NCI-H2171 treated with DMSO at 0.1 percent for 48 hours (cell line): ENCODE measurements around the gene FAM8A1.
A peak's percentile ranks its signal among the peaks of the same experiment; 100 is the strongest.
"Not testable (repeated sequence)": the region's sequence is repeated elsewhere in the genome, so short reads cannot be mapped to it uniquely, and the experiment has no call there.

Source experiments
- DNase-seq: peaks from one replicate; lab custom pipeline; 2025; lab: John Stamatoyannopoulos, UW

Gene FAM8A1, protein sequence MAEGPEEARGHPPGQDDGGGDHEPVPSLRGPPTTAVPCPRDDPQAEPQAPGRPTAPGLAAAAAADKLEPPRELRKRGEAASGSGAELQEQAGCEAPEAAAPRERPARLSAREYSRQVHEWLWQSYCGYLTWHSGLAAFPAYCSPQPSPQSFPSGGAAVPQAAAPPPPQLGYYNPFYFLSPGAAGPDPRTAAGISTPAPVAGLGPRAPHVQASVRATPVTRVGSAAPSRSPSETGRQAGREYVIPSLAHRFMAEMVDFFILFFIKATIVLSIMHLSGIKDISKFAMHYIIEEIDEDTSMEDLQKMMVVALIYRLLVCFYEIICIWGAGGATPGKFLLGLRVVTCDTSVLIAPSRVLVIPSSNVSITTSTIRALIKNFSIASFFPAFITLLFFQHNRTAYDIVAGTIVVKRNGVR

DNA sequence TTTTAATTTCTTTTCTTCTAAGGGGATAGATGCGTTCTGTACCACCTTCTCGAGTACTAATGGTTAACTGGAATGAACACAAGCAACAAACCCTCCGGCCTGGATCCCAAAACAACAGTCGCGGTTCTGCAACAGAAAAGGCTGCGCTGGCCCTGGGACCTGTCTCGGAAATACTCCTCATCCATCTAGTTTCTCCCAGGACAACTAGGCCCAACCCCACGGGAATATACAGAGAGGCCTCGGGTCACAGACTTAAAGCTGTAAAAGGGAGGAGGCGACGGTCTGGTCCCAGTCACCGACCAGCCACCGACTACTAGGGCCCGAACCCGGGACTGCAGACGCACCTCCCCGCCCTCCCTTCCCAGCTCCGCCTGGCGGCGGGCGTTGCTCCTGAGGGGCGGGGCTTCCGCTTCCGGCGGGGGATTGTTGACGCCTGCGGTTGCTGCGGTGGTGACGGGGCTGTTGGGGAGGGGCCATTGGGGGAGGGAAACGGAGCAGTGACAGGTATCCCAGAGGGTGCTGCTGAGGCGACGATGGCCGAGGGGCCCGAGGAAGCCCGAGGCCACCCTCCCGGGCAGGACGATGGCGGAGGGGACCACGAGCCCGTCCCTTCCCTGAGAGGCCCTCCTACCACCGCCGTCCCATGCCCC is at the start of gene FAM8A1:
FAM8A1 (plus strand) TSS at position 426 of the 650 bp plus-strand sequence; CDS start at position 534, 108 bp downstream.
- DNase-seq: peak; percentile 91

GRCh38 chr6:17551383-17551958 is 48.6 kb upstream of the FAM8A1 start:
- DNase-seq: peak; percentile 13

- DNase-seq: no peak
These were observed 47.2 kb upstream of the FAM8A1 start for GRCh38 chr6:17552861-17553260.

DNA sequence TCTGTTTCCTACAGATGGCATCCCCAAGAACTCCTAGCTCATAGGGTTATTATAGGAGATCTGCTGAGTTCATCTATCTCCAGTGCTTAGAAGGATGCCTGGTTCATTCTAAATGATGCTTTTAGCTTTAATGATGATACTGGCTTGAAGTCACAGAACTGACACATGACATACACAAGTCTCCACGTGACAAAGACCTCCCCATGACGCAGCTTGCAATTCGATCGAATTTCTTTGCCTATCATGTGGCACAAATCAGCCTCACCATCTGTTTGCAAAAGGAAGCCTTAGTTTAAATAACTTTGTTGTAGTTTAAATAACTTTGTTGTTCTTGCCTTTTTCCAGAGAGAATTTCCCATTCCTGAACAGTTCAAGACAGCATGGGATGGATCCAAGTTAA is 44.1 kb upstream of the FAM8A1 start:
- peak; percentile 59 for DNase-seq

DNA sequence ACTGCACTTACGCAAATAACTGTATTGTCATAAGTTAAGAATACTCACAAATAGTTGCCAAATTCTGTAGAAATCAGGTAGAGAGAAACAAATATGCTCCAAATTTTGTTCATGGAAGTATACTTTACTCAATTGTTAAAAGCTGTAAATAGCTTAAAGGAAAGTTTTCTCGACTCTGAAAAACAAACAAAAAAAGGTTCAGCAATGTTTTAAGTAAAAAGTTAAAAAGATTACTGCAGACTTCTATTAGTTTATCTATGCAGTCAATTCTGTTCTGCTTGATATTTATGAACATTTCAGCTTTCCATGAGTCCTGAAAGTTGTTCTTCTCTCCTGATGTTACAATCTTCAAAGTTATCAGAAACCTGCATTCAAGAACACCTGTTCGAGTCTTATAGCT is 37.5 kb upstream of the FAM8A1 start:
- no peak for DNase-seq

DNA sequence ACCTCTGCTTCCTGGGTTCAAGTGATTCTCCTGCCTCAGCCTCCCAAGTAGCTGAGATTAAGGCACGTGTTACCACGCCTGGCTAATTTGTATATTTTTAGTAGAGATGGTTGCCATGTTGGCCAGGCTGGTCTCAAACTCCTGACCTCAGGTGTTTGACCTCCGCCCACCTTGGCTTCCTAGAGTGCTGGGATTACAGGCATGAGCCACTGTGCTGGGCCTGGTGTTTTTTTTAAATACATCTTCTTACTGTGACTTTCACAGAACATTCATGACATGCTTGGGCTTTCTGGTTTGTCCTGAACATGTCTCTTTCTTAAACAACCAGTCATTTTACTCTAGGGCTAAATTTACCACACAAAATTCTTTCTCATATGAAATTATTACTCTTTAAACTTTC is 34.7 kb upstream of the FAM8A1 start:
- DNase-seq: no peak

GRCh38 chr6:17574866-17575560 is 25.1 kb upstream of the FAM8A1 start:
- no peak for DNase-seq

DNA sequence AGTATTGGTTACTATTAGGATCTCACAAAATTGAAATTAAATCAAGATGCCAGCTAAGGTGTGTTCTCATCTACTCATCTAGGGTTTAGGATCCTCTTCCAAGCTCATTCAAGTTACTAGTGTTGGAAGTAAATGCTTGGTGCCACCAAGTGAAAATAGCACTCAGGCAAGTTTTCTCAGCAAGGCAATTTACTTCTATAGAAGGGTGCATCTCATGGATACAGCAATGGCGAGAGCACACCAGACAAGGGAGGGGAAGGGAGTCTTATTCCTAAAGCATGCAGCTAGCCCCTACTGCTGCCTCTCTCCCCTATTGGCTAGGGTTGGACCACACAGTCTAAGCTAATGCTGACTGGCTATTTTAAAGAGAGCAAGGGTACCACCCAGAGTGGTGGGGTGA is 23.0 kb upstream of the FAM8A1 start:
- DNase-seq: no peak

- DNase-seq: no peak
These were observed 19.5 kb upstream of the FAM8A1 start for GRCh38 chr6:17580518-17581048.

GRCh38 chr6:17581282-17581681 is 18.8 kb upstream of the FAM8A1 start:
- DNase-seq: not testable (repeated sequence)

DNA sequence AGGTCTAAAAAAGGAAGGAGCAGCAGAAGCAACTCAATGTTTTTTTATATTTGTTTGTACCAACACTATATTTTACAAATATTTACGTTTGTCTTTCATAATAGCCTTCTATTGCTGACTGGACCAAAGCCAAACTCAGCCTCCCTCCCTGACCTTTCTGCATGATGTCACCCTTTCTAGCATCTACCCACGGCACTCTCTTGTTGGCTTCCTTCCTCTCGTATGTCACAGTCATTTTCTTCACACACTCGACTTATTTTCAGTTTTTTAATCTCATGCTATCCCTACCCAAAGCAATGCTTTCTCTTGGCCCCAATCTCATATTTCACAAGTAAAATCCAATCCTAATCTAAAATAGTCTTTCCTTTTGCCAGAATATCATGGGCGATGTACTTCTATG is 16.3 kb upstream of the FAM8A1 start:
- no peak for DNase-seq

- DNase-seq: peak; percentile 87
These were observed 15.8 kb upstream of the FAM8A1 start for GRCh38 chr6:17584241-17584803.

DNA sequence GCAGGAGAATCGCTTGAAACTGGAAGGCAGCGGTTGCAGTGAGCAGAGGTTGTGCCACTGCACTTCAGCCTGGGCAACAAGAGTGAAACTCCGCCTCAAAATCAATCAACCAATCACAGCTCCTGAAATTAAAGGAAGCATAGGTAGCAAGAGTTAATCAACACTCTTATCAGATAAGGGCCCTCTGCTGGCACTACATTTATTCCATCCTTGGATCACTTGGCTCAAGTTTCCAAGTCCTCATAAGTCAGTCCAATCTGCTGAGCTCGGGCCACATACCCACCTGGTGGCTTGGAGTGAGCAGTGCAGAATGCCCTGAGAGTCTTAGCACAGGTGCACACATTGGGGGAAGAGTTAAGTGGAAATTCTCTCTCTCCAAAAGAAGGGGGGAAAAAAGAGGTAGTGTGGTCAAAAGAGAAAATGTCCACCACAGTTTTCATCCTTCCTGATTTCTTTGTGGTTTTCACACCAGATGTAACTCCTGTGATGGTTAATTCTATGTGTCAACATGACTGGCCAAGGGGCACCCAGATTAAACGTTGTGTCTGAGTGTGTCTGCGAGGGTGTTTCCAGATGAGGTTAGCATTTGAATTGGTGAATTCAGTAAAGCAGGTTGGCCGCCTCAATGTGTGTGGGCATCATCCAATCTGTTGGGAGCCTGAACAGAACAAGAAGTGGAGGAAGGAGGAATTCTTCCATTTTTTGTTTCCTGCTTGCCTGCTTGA is 14.2 kb upstream of the FAM8A1 start:
- DNase-seq: peak; percentile 32

DNA sequence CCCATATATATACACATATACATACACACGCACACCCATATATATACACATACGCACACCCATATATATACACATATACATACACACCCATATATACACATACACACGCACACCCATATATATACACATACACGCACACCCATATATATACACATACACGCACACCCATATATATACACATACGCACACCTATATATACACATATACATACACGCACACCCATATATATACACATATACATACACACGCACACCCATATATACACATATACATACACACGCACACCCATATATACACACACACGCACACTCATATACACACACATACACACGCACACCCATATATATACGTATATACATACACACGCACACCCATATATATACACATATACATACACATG is 13.5 kb upstream of the FAM8A1 start:
- not testable (repeated sequence) for DNase-seq

DNA sequence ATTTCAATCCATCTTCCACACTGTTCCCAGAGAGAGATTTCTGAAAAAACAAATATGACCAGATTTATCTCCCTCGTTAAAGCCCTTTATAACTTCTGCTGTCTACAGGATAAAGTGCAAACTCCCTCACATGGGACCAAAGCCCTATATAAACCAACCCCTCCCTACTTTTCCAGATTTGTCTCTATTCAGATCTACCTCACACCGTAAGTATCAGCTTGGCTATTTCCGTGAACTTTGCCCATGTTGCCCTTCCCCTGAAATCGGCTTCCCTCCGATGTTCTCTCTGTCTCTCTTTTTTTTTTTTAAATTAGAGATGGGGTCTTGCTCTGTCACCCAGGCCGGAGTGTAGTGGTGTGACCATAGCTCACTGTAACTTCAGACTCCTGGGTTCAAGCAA is 12.1 kb upstream of the FAM8A1 start:
- DNase-seq: no peak

DNA sequence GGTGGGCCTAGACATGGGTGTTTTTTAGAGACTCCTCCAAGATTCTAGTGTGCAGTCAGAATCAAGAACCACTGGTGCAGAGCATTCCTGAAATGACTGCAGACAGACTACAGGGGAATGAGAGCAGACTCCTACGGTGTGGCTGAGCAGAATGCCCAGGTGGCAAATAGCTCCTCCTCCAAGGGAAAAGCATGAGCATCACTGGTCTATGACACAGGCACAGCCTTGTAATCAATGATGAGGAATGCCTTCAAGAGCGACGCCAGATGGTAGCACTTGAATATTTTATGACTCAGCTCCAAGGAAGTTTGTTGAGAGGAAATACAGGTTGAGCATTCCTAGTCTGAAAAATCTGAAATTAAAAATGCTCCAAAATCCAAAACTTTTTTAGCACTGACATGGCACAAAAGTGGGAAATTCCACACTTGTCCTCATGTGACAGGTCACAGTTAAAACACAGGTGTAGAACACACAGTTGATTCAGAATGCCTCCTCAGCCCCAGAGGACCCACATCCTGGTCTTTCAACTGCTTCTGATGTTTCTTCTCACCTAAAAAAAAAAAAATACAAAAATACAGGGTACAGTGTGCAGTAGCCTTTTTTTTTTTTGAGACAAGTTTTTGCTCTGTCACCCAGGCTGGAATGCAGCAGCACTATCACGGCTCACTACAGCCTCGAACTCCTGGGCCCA is 10.6 kb upstream of the FAM8A1 start:
- peak; percentile 97 for DNase-seq

DNA sequence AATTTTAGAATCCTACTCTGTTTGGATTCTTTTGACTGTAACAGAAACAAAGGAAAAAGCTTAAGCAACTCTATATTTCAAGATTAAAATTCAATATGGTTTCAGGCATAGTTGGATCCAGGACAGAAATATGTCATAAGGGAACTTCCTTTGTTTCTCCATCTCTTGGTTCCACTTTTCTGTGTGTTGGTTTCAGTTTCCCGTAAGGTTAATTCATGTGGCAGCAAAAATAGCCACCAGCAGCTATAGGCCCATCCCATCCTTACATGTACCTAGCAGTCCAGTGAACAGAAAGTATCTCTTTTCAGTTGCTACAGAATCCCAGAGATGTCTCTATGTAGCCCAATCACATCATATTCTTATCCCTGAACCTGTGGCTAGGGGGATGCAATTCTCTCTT is 8.8 kb upstream of the FAM8A1 start:
- no peak for DNase-seq

GRCh38 chr6:17593246-17593645 is 6.9 kb upstream of the FAM8A1 start:
- no peak for DNase-seq

GRCh38 chr6:17596085-17596484 is 4.0 kb upstream of the FAM8A1 start:
- DNase-seq: no peak

- DNase-seq: peak; percentile 45
These were observed 654 bp downstream of the FAM8A1 start for GRCh38 chr6:17600527-17601385.
